HG03066 (cell line): ENCODE results near the gene ZNF414.
"Not testable (repeated sequence)": the region's sequence is repeated elsewhere in the genome, so short reads cannot be mapped to it uniquely, and the experiment has no call there.

Experiments
- ATAC-seq: cut with Tn5 transposase; IDR thresholded peaks from one replicate; pipeline ENCODE4 v1.9.1; 2021; ENCODE audit warnings: low read depth; ENCODE audit not compliant: unreplicated experiment

ZNF414 gene

DNA sequence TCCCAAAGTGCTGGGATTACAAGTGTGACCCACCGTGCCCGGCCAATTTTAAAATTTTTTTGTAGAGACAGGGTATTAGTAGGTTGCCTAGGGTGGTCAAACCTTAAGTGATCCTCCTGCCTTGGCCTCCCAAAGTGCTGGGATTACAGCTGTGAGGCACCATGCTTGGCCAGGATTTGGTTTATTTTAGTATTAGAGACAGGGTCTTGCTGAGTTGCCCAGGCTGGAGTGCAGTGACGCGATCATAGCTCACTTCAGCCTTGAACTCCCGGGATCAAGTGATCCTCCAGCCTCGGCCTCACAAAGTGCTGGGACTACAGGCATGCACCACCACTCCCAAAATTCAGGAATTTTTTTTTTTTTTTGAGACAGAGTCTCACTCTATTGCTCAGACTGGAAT, 5.4 kb upstream of the ZNF414 start:
- no peak for ATAC-seq

DNA sequence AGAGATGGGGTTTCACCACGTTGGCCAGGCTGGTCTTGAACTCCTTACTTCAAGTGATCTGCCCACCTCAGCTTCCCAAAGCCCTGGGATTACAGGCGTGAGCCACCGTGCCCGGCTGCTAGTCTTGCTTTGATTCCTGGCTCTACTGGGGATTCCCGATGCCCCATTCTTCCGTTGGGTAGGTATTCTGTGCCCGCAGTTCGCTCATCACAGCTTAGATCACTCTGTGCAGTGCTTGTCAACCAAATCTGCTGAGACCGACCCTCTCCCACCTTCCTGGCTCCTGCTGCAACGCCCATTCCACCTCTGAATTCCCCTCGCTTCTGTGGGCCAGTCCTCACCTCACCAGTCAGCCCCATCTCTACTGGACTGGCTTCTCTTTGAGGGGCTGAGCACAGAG, 4.6 kb upstream of the ZNF414 start:
- no peak for ATAC-seq

DNA sequence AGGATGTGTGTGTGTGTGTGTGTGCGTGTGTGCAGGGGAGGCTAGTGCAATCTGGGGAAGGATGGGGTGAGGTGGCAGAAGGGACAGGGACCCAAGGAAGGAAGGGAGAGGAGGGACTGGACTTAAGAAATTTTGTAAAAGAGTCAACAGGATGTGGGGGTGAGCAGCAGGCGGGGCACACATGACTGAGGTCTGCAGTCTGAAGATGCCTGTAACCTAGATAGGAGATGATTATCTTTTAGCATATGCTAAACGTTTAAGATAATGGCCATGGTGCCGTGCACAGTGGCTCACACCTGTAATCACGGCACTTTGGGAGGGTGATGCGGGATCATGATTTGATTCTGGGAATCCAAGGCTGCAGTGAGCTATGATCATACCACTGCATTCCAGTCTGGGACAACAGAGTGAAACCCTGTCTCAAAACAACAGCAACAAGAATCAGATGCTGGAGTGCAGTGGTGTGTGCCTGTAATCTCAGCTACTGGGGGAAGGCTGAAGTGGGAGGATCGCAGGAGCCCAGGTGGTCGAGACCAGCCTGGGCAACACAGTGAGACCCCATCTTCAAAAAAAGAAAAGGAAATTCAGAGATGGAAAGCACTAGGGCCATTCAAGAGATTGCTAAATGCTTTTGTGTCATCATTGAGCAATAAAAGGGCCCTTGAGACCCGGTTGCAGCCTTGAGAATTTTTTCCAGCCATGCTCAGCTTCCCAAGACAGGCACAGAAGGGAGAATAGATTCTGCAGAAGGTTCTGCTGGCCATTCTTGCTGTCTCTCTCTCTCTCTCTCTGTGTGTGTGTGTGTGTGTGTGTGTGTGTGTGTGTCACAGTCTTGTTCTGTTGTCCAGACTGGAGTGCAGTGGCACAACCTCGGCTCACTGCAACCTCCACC, 3.8 kb upstream of the ZNF414 start:
- ATAC-seq, result no peak

DNA sequence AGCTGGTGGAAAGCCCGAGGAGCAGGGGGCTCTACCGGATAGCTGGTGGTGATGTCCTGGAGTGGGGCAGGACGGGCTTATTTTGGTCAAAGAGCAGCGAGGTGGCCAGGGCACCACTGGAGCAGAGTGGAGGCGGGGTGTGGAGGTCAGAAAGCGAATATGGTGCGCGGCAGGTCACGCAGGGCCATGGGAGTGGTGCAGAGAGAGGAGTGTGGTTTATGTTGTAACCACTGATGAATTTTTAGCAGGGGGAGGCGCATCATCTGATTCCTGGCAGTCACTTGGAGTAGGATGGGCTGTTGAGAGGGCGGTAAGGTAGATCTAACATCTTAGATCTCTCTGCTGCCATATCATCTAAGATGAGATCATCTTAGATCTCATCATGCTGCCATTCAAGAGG, 1.4 kb upstream of the ZNF414 start:
- ATAC-seq, result no peak

DNA sequence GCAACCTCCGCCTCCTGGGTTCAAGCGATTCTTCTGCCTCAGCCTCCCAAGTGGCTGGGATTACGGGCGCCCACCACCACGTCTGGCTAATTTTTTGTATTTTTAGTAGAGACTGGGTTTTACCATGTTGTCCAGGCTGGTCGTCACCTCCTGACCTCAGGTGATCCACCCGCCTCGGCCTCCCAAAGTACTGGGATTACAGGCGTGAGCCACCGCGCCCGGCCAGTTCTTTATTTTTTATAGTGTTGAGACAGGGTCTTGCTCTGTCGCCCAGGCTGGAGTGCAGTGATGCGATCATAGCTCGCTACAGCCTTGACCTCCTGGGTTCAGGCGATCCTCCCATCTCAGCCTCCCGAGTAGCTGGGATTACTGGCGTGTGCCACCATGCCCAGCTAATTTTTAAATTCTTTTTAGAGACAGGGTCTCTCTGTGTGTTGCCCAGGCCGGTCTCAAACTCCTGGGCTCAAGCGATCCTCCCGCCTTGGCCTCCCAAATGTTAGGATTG, 590 bp upstream of the ZNF414 start:
- not testable (repeated sequence) for ATAC-seq

DNA sequence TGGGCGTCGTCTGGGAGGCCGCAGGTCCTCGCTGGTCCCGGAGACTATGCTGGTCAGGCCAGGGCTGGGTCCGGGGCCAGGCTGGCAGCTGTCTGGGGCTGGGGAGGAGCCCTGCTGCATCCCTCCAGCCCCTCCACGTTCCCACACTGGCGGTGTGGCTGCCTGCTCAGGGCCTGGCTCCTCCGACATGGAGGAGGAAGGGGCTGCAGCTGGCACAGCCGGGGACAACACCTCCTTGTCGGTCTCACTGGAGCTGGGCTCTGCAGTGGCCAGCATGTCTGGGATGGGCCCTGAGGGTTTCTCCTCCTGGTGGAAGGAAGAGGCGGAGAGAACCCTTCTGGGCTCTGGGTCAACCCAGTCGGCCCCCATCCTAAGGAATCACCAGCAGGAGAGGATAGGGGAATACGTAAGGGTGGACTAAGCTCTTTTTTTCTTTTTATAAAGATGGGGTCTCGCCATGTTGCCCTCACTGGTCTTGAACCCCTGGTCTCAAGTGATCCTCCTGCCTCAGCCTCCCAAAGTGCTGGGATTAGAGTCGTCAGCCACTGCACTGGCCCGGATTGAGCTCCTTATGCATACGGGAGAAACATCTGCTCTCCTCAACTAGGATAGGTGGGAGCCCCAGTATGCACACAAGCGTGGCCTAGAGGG, 806 bp downstream of the ZNF414 start:
- ATAC-seq, result no peak

DNA sequence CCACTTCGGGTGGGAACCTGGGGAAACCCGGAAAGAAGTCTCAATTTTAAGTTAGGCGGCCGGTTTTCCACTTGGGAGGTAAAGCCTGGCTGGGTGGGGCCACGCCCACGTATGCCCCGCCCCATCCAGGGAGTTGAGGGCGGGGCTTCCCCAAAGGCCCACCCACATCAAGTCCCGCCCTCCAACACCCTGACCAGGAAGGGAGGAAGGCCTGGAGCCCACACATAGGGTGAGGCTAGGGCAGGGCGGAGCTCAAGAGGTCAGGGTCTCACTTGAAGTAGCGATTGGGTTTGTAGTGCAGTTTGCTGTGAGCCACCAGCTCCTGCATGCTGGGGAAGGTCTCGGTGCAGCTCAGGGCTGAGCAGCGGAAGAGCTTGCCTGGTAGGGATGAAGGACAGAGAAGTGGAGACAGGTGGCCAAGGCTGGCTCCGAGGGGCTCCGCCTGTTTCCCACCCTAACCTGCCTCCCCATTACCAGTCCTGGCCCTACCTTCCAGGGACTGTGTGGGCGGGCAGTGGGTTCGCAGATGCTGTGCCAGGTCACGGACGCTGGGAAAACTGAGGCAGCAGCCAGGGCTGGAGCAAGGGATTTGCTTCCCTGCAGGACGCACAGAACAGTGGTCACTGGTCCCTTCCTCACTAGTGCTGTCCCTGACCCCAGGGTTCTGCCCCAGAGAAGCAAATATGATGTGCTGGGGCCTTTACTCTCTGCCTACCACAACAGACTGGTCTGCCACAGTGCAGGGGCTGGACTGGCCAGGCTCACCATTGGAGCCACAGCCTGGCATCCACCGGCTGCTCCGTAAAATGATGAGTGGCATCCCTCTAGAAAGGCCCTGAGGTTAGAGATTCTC, 1.6 kb downstream of the ZNF414 start:
- no peak for ATAC-seq

DNA sequence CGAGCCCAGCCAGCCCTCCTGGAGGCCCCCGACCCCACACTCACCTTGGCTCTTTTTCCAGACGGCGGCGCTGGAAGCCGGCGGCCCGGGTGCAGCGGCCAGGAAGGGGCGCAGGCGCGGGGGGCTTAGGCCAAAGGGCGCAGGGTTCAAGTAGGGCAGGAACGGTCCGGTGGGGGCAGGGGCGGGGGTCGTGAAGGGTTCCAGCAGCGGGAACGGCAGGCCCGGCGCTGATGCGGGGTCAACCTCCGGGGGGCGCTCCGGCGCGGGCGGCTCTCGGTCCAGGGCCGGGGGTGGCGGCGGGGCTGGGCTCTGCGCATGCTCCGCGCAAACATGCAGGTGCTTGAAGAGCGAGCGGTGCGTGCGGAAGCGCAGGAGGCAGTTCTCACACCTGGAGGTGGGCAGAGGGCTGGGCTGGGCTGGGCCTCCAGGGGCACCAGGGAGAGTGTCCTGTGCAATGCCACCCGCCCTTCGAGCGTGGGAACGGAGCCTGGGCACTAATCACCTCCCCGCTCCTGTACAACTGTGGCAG, 2.3 kb downstream of the ZNF414 start:
- ATAC-seq, result no peak

DNA sequence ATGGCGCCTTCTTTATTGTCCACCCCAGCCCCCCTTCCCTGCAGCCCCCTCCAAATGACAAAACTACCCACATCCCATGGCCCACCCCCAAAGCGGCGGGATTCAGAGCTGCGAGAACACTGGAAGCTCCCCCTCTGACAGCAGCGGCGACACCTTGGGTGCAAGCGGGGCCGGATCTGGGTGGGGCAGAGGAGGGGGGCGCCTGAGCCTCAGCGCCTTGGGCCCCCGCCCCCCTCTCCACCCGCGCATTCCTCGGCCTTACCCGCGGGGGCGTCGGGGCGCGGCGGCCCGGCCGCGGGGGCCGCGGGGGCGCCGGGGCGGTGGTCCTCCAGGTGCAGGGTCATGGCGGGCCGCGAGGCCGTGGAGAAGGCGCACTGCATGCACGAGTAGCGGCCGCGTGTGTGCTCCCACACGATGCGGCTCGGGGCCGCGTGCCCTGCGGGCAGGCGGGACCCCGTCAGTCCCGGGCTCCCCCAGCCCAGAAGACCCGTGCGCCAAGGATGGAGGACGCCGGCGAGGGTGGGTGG, 3.3 kb downstream of the ZNF414 start:
- no peak for ATAC-seq

DNA sequence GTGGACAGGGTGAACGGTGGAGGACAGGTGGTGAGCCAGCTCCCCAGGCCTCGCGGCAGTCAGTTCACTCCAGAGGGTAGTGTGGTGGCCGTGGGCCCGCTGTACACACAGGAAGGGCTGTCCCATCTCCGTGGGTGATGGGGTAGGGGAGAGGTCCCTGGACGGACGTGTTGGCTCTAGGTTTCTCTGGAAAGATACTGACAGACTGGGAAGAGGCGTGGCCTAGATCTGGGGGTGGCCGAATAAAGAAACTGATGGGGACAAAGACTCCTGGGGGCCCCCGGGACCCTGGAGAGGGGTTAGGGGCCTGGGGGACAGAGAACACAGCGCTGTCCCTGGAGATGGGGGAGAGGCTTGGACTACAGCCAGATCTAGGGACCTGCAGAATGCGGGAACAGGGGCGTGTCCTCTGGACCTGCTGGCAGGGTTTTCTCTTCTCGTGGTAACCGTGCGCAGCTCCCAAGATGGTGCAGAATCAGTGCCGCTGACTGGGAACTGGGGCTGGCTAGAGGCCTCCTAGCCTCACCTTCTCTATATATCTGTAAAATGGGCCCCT, 7.5 kb downstream of the ZNF414 start:
- no peak for ATAC-seq

DNA sequence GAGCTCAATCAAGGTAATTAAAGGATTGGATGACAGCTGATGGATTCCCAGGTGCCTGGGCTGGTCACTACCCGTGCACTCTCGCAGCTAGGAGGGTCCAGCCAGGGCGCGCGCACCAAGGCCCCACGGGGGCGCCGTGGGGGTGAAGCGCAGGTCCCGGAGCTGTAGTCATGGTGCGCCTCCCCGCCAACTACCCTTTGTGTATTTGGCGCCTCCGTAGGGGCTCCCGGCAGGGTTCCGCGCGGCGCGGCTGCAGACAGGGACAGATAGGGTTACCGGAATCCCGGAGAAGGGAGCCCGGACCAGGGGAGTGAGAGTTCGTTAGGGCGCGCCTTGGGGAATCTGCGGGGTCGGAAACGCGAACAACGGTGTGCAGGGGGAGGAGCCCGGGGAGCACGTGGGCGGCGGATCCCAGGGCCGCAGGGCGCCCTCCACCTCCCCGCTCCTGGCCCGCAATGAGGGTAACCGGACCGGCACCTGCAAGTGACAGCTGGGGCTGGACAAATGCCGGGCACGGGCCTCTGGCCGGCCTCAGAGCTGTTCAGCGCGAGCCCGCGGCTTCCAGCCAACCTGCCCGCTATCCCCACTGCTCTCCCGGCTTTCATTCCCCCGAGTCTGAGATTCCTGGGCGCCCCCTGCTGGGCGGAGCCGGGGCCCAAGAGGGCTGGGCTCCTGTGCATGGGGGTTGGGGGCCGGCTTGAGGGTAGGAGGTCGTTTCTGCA, 8.1 kb downstream of the ZNF414 start:
- ATAC-seq, result peak; percentile 62

DNA sequence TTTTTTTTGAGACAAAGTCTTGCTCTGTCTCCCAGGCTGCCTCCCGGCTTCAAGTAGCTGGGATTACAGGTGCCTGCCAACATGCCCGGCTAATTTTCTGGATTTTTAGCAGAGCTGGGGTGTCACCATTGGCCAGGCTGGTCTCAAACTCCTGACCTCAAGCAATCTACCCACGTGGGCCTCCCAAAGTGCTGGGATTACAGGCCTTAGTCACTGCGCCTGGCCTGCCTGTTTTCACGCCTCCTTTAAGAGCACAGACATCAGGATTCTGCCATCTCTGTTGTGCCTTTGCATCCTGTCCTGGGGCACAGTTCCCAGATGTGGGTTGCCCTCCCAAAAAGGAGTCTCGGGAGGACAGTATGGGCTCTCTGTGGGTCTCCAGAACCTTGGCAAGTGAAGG, 9.0 kb downstream of the ZNF414 start:
- no peak for ATAC-seq

DNA sequence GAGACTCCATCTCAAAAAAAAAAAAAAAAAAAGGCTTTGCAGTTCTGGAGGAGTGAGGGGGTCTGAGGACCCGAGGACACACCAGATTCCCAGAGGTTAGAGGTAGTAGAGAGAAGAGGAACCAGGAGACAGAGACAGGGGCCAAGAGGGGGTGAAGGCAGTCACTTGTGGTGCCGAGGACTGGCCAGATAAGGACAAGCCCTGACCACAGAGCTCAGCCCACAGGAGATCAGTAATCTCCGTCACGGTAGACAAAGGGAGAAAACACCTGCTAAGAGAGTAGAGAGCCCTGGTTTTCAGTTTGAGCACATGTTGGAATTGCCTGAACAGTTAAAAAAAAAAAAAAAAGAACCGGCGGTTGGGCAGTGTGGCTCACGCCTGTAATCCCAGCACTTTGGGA, 9.8 kb downstream of the ZNF414 start:
- no peak for ATAC-seq

DNA sequence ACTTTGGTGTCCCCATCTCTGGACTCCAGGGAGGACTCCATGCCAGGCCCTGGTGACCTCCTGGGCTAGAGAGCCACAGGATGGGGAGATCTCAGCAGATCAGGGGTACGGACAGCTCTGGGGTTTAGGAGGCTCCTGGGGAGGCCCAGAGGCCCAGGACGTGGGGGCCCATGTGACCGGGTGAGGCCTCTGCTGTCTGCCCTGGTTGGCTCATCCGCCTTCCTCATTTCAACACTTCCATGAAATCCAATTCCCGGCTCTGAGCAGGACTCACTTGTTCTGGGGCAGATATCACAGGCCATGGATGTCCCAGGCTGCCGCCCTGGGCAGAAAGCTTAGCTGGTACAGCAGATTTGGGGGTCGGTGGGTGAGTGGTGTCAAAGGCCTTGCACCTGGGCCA, 10.5 kb downstream of the ZNF414 start:
- ATAC-seq, result no peak

DNA sequence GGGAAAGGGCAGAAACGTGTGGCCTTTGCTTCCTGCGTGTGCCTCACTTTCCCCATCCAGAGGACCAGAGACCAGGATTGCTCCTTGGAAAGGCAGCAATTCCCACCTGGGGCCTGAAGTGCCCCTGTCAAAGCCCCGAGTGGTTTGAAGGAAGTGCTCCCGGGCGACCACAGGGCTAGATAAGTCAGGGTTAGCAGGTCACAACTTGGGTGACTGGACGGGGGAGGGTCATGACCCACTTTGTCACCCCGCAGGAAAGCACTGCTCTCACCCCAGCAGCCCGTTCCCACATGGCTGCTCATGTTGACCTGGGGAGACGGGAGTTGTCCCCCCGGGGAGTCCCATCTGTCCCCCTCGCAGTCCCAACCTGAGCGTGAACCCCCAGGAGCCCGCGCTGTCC, 12.0 kb downstream of the ZNF414 start:
- no peak for ATAC-seq

DNA sequence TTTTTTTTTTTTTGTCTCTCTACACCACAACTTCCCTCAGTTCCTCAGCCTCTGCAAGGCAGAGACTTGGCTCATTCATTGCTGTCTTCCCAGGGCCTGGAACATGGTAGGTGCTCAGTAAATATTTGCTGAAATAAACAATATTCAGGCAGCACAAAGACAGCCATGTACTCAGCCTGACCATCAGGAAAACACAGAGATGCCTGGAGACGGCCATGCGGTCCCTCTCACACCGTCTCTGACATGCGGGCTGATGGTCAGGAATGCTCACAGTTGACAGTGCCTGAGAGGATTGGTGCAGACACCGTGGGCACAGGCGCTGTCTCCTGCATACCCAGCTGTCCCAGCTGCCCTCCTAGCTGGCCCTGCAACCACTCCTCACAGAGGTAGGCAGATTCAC, 12.5 kb downstream of the ZNF414 start:
- ATAC-seq, result no peak

DNA sequence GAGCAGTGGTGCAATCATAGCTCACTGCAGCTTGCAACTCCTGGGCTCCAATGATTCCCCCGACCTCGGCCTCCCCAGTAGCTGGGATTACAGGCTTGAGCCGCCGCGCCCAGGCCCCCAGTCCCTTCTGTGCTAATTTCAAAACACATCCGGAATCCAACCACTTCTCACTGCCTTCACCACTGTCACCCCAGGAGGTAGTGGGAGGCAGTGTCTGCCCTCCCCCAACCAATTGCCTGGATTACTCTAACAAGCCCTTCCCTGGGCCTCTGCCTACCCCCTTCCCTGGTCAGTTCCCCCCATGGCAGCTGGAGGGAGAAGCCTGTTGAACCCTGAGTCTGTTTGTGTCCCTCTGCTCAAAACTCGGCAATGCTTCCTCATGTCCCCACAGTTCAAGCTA, 13.8 kb downstream of the ZNF414 start:
- ATAC-seq, result no peak

DNA sequence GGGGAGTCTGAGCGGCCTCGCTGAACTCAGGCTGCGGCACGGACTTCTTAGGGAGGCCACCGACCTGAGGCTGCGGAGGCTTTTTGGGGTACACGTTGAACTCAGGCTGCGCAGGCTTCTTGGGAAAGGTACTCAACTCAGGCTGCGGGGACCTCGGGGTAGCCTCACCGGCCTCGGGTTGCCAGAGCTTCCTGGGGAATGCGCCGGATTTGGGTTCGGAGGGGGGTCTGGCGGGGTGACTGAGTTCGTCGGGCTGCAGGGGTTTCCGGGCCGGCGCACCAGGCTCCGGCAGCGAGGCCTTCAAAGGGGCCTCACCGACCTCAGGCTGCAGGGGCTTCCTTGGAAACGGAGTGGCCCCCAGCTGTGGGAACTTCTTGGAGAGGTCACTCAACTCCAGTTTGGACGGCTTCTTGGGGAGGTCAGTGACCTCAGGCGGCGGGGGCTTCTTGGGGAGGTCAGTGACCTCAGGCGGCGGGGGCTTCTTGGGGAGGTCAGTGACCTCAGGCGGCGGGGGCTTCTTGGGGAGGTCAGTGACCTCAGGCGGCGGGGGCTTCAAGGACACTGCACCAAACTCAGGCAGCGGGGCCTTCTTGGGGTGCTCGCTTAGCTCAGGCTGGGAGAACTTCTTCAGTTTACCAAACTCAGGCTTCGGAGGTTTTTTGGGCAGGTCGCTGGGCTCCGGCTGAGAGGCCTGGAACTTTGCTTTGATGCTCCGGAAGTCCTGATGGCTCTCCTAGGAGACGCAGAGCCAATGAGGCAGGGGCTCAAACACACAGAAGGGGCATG, 14.7 kb downstream of the ZNF414 start:
- ATAC-seq, result no peak

DNA sequence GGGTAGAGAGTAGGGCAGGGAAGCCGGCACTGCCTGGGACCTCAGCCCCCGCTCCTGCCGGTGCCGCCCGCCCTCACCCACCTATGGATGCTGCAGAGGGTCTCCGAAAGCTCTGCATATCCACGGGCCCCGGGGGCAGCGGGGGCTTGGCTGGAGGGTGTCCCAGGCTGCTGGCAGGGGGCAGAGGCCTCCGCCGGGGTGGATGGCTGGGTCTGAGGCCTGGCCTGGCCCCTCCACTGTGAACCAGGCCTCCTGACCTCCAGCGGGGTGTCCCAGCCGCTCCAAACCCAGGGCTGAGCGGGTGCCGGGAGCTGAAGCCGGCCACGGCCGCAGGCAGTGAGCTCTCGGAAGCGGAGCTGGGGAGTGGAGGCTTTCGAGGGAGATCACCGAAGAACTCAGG, 15.7 kb downstream of the ZNF414 start:
- ATAC-seq, result no peak
